Karpas-422 (cell line): ENCODE measurements around the gene EN1. TPM values are rescaled to one million over a fixed set of nuclear protein-coding genes. Genes with fewer than 3 reads are reported as not detected.

ENCODE experiments used
- DNase-seq: peaks from one replicate; pipeline ENCODE4 v3.0.0-alpha.2; 2015
- H2AFZ ChIP-seq: fragments of 200-600 bp; sonication (generic); 2 replicates; pipeline ENCODE4 v1.6.1; 2014; ENCODE audit warnings: antibody characterized with exemption, low read length, mixed read lengths
- H3K27ac ChIP-seq: fragments of 200-600 bp; sonication (generic); 2 replicates; pipeline ENCODE4 v1.5.1; 2014; ENCODE audit warnings: mild to moderate bottlenecking, low read length, moderate library complexity
- H3K27me3 ChIP-seq: fragments of 200-600 bp; sonication (generic); 2 replicates; pipeline ENCODE4 v1.6.1; 2014; ENCODE audit warnings: low read length, mixed read lengths
- H3K36me3 ChIP-seq: fragments of 200-600 bp; sonication (generic); 2 replicates; pipeline ENCODE4 v1.6.1; 2014; ENCODE audit warnings: low read length, mixed read lengths; ENCODE audit not compliant: insufficient read depth
- H3K4me1 ChIP-seq: fragments of 200-600 bp; sonication (generic); 2 replicates; pipeline ENCODE4 v1.6.1; 2014; ENCODE audit warnings: mild to moderate bottlenecking, low read length, mixed read lengths
- H3K4me2 ChIP-seq: fragments of 200-600 bp; sonication (generic); 2 replicates; pipeline ENCODE4 v1.6.1; 2014; ENCODE audit warnings: low read length, low read depth, mild to moderate bottlenecking; ENCODE audit not compliant: poor library complexity, severe bottlenecking
- H3K4me3 ChIP-seq: fragments of 200-600 bp; sonication (generic); 2 replicates; pipeline ENCODE4 v1.5.1; 2014; ENCODE audit warnings: mild to moderate bottlenecking, antibody characterized with exemption, low read length, mixed read lengths
- H3K79me2 ChIP-seq: fragments of 200-600 bp; sonication (generic); 2 replicates; pipeline ENCODE4 v1.6.1; 2014; ENCODE audit warnings: mild to moderate bottlenecking, low read length, mixed read lengths
- H3K9ac ChIP-seq: fragments of 200-600 bp; sonication (generic); 2 replicates; pipeline ENCODE4 v1.6.0; 2014; ENCODE audit warnings: low read length
- H3K9me2 ChIP-seq: fragments of 200-600 bp; sonication (generic), shearing (Covaris generic); replicated peaks from 2 replicates; pipeline ENCODE4 v1.6.0; 2014; ENCODE audit warnings: mild to moderate bottlenecking, low read length, moderate library complexity; ENCODE audit not compliant: insufficient read depth
- H3K9me3 ChIP-seq: fragments of 300-700, 200-600 bp; sonication (generic); 2 replicates; pipeline ENCODE4 v1.6.1; 2014; ENCODE audit warnings: low read length, mixed read lengths
- H4K20me1 ChIP-seq: fragments of 200-600 bp; sonication (generic); 2 replicates; pipeline ENCODE4 v1.6.1; 2014; ENCODE audit warnings: mild to moderate bottlenecking, antibody characterized with exemption, low read length, low read depth; ENCODE audit not compliant: insufficient read depth
- total RNA-seq: library from RNA; depleted of rRNA; stranded (reverse); fragments of >200 nt; shearing (Covaris generic); gene quantifications from 2 replicates; pipeline ENCODE4 v1.2.3, GENCODE V29; 2014; ENCODE audit warnings: low replicate concordance; rRNA removed

Gene EN1
- total RNA-seq, 1 experiment from 2014 or later: not detected

- no peak for DNase-seq
- Histone ChIP-seq H3K27ac (no peak overlapping the region), H3K36me3 (no peaks in the 10 kb centered on the region), H3K9me2 (no peaks in the 10 kb centered on the region), H3K9ac (no peak overlapping the region), H3K27me3 (no peaks in the 10 kb centered on the region), H3K9me3 (no peaks in the 10 kb centered on the region), H3K4me1 (no peaks in the 10 kb centered on the region), H3K4me2 (no peak overlapping the region), H3K4me3 (no peak overlapping the region), H3K79me2 (no peaks in the 10 kb centered on the region), H4K20me1 (no peaks in the 10 kb centered on the region), H2AFZ (no peak overlapping the region)
Measured at GRCh38 chr2:118805064-118805690, 42.3 kb downstream of the EN1 start.

GRCh38 chr2:118803012-118803411 lies 44.4 kb downstream of the EN1 start:
- Histone ChIP-seq H3K36me3 (no peaks in the 10 kb centered on the region), H2AFZ (no peak overlapping the region), H3K4me3 (no peak overlapping the region), H3K27me3 (no peaks in the 10 kb centered on the region), H3K27ac (no peak overlapping the region), H4K20me1 (no peaks in the 10 kb centered on the region), H3K79me2 (no peaks in the 10 kb centered on the region), H3K9me3 (no peaks in the 10 kb centered on the region), H3K9me2 (no peaks in the 10 kb centered on the region), H3K9ac (no peak overlapping the region), H3K4me1 (no peaks in the 10 kb centered on the region), H3K4me2 (no peak overlapping the region)
- no peak for DNase-seq

GRCh38 chr2:118801151-118801550 lies 46.3 kb downstream of the EN1 start:
- Histone ChIP-seq H3K27ac (no peak overlapping the region), H3K4me1 (no peaks in the 10 kb centered on the region), H3K36me3 (no peaks in the 10 kb centered on the region), H3K9ac (no peak overlapping the region), H3K9me3 (no peaks in the 10 kb centered on the region), H3K27me3 (no peaks in the 10 kb centered on the region), H3K4me3 (no peak overlapping the region), H4K20me1 (no peaks in the 10 kb centered on the region), H3K9me2 (no peaks in the 10 kb centered on the region), H3K79me2 (no peaks in the 10 kb centered on the region), H3K4me2 (no peak overlapping the region), H2AFZ (no peak overlapping the region)
- DNase-seq: no peak

- Histone ChIP-seq H3K4me2 (no peak overlapping the region), H3K4me1 (no peaks in the 10 kb centered on the region), H3K27ac (no peak overlapping the region), H3K36me3 (no peaks in the 10 kb centered on the region), H4K20me1 (no peaks in the 10 kb centered on the region), H3K4me3 (no peak overlapping the region), H2AFZ (no peak overlapping the region), H3K27me3 (no peaks in the 10 kb centered on the region), H3K9me2 (no peaks in the 10 kb centered on the region), H3K9ac (no peak overlapping the region), H3K9me3 (no peaks in the 10 kb centered on the region), H3K79me2 (no peaks in the 10 kb centered on the region)
- no peak for DNase-seq
Measured at GRCh38 chr2:118800736-118801135, 46.7 kb downstream of the EN1 start.

- no peaks in the 10 kb centered on the region for H3K9me3 ChIP-seq
- no peak overlapping the region for H3K4me2 ChIP-seq
- H3K4me3 ChIP-seq: no peak overlapping the region
- no peaks in the 10 kb centered on the region for H3K36me3 ChIP-seq
- no peak overlapping the region for H3K9ac ChIP-seq
- no peak overlapping the region for H2AFZ ChIP-seq
- no peak for DNase-seq
- no peaks in the 10 kb centered on the region for H3K79me2 ChIP-seq
- no peaks in the 10 kb centered on the region for H3K27me3 ChIP-seq
- no peaks in the 10 kb centered on the region for H4K20me1 ChIP-seq
- H3K9me2 ChIP-seq: no peaks in the 10 kb centered on the region
- no peaks in the 10 kb centered on the region for H3K4me1 ChIP-seq
- H3K27ac ChIP-seq: no peak overlapping the region
Measured at GRCh38 chr2:118794546-118794945, 52.9 kb downstream of the EN1 start.

Other genes with a start within 250 kb of the EN1 start
- gene MARCO, start 94.5 kb upstream of the EN1 start, total RNA-seq: not detected in 2 replicates